HT1080 (cell line): ENCODE data around the gene ZDHHC19. TPM values are rescaled to one million over a fixed set of nuclear protein-coding genes. Genes with fewer than 3 reads are reported as not detected.
"Not testable (repeated sequence)": the region's sequence is repeated elsewhere in the genome, so short reads cannot be mapped to it uniquely, and the experiment has no call there.

ENCODE experiments used
- DNase-seq: peaks from one replicate; pipeline ENCODE4 v3.0.0-alpha.2; 2015; ENCODE audit warnings: low read depth
- total RNA-seq: library from RNA; depleted of rRNA; stranded (reverse); fragments of >200 nt; shearing (Covaris generic); gene quantifications from 2 replicates; pipeline ENCODE4 v1.2.3, GENCODE V29; 2014

ZDHHC19 gene
- total RNA-seq, 1 experiment from 2014 or later: not detected

GRCh38 chr3:196225763-196226364 lies 14.7 kb upstream of the ZDHHC19 start:
- no peak for DNase-seq

GRCh38 chr3:196225086-196225485 lies 13.9 kb upstream of the ZDHHC19 start:
- DNase-seq: no peak

- DNase-seq: no peak
These were observed 11.8 kb upstream of the ZDHHC19 start for GRCh38 chr3:196222876-196223595.

- no peak for DNase-seq
These were observed 9.8 kb upstream of the ZDHHC19 start for GRCh38 chr3:196220991-196221390.

- DNase-seq: no peak
These were observed 9.4 kb upstream of the ZDHHC19 start for GRCh38 chr3:196220587-196220986.

- no peak for DNase-seq
These were observed 8.7 kb upstream of the ZDHHC19 start for GRCh38 chr3:196219970-196220311.

- DNase-seq: peak; percentile 92
These were observed 8.2 kb upstream of the ZDHHC19 start for GRCh38 chr3:196219194-196219969.

- DNase-seq: no peak
These were observed 7.0 kb upstream of the ZDHHC19 start for GRCh38 chr3:196218155-196218712.

- DNase-seq: no peak
These were observed 6.3 kb upstream of the ZDHHC19 start for GRCh38 chr3:196217307-196218154.

GRCh38 chr3:196216681-196217211 lies 5.5 kb upstream of the ZDHHC19 start:
- DNase-seq: no peak

GRCh38 chr3:196216089-196216564 lies 4.9 kb upstream of the ZDHHC19 start, which contains the start of gene SLC51A:
TSS of gene SLC51A (plus strand) at chr3:196216534. CDS start at chr3:196216713, 179 bp downstream.
- no peak for DNase-seq

GRCh38 chr3:196215493-196216020 lies 4.4 kb upstream of the ZDHHC19 start:
- no peak for DNase-seq

- no peak for DNase-seq
These were observed 3.7 kb upstream of the ZDHHC19 start for GRCh38 chr3:196214783-196215441.

GRCh38 chr3:196209944-196210672 lies 1.1 kb downstream of the ZDHHC19 start:
- not testable (repeated sequence) for DNase-seq

- no peak for DNase-seq
These were observed 2.1 kb downstream of the ZDHHC19 start for GRCh38 chr3:196208942-196209695.

- no peak for DNase-seq
These were observed 3.2 kb downstream of the ZDHHC19 start for GRCh38 chr3:196207833-196208607.

GRCh38 chr3:196207159-196207832 lies 3.9 kb downstream of the ZDHHC19 start:
- DNase-seq: no peak
